ENCODE data around the gene SLC38A8.

The SLC38A8 gene

GRCh38 chr16:84068783-84069462 lies 26.3 kb upstream of the SLC38A8 start:
- no peak for DNase-seq (ENCODE audit: low read depth in 1 of 2, low spot score in 1 of 2)

- DNase-seq (ENCODE audit: low read depth in 1 of 2, low spot score in 1 of 2), result no peak
Measured at GRCh38 chr16:84068041-84068440, 25.4 kb upstream of the SLC38A8 start.

GRCh38 chr16:84067640-84068039 lies 25.0 kb upstream of the SLC38A8 start:
- DNase-seq (ENCODE audit: low read depth in 1 of 2, low spot score in 1 of 2), result no peak

DNA sequence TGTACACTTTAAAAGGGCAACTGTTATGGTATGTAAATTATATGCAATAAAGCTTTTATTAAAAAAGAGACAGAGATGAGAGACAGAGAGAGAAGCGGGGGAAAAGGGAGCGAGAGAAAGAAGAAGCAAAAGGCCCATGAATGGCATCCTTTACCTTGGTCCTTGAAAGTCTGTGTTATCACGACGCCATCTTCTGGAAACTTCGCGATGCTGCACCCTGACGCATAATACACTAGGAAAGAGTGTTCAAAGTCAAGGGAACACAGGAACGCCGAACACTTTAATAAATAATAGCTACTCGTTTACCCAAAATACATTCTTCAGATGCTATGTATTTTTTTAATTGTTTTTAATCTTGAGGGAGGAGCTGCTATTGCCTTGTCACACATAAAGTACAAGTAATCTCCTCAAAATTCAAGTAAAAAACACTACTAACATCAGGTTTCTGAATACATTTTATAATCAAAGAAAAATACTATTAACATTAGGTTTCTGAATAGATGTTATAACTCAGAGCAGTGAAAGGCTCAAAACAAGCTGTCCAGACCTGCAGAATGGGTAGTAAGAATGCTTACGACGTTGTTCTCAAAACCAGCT lies 23.0 kb upstream of the SLC38A8 start:
- DNase-seq (ENCODE audit: low read depth in 1 of 2, low spot score in 1 of 2), result no peak

- no peak for DNase-seq (ENCODE audit: low read depth in 1 of 2, low spot score in 1 of 2)
Measured at GRCh38 chr16:84063980-84064379, 21.4 kb upstream of the SLC38A8 start.

- DNase-seq (ENCODE audit: low read depth in 1 of 2, low spot score in 1 of 2), result peak; percentile 19 to 58
Measured at GRCh38 chr16:84062734-84063640, 20.4 kb upstream of the SLC38A8 start.

DNA sequence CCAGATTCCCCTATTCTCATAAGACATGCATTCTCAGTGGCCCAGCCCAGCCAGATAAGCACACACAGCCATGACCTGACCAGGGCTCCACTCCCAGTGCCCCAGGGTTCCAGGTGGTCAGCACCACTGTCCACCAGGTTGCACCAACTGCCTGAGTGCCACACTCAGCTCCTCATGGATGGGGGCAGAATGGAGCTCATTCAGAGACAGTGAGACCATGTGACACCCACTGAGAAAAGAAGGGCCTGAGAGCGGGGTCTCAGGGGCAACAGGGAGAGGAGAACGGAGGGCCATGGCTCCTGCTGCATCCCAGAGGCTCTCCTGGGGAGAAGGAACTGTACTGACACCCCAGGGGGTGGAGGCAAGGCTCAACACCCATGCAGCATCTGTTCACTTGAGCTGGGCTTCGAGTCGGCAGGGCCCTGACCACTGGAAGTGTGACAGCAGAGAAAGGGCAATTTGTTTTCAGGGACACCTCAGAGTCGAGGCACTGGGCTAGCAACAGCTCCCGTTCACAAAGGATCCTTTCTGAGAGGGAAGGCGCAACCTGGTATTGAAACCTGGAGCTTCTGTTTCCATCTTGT lies 18.7 kb upstream of the SLC38A8 start:
- DNase-seq (ENCODE audit: low read depth in 1 of 2, low spot score in 1 of 2), result no peak

GRCh38 chr16:84059946-84060901 lies 17.6 kb upstream of the SLC38A8 start:
- DNase-seq (ENCODE audit: low read depth in 1 of 2, low spot score in 1 of 2), result no peak

- DNase-seq (ENCODE audit: low read depth in 1 of 2, low spot score in 1 of 2), result no peak
Measured at GRCh38 chr16:84059111-84059510, 16.5 kb upstream of the SLC38A8 start.

- DNase-seq (ENCODE audit: low read depth in 1 of 2, low spot score in 1 of 2), result no peak
Measured at GRCh38 chr16:84058664-84059063, 16.1 kb upstream of the SLC38A8 start.

DNA sequence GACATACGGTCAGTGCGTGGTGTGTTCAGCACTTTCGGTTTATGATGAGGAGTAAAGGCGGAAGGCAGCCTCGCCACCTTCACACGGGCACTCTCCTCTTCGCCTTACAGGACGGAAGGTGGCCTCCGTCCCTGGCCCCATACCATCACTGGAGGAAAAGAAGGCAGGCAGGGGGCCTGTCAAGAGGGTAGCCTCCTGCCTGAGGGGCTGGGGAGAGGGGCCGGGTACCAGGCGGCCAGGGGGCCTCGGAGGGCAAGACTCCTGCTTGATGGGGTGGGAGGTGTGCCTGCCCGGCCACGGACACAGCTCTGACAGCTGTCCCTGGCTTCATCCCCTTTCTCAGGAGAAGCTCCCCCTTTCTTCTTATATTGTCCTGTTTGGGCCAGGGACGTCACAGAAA lies 15.6 kb upstream of the SLC38A8 start:
- DNase-seq (ENCODE audit: low read depth in 1 of 2, low spot score in 1 of 2), result no peak

DNA sequence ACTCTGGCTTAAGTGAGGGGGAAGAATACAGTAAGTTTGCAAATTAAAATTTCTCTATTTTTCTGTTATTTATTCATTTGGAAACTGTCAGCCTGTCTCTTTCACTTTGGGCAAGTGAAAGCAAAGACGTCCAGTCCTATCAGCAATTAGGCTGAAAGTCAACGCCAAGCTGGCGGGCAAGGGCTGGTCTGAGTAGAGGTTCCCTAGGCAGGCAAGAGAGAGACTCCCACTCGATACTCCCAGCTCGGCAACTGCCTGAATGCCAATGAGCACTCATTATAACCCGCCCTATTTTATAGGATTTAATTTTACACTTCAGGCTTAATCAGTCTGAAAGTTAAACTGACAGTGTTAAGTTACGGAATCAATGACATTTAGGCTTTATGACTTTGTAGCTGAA lies 14.3 kb upstream of the SLC38A8 start:
- no peak for DNase-seq (ENCODE audit: low read depth in 1 of 2, low spot score in 1 of 2)

DNA sequence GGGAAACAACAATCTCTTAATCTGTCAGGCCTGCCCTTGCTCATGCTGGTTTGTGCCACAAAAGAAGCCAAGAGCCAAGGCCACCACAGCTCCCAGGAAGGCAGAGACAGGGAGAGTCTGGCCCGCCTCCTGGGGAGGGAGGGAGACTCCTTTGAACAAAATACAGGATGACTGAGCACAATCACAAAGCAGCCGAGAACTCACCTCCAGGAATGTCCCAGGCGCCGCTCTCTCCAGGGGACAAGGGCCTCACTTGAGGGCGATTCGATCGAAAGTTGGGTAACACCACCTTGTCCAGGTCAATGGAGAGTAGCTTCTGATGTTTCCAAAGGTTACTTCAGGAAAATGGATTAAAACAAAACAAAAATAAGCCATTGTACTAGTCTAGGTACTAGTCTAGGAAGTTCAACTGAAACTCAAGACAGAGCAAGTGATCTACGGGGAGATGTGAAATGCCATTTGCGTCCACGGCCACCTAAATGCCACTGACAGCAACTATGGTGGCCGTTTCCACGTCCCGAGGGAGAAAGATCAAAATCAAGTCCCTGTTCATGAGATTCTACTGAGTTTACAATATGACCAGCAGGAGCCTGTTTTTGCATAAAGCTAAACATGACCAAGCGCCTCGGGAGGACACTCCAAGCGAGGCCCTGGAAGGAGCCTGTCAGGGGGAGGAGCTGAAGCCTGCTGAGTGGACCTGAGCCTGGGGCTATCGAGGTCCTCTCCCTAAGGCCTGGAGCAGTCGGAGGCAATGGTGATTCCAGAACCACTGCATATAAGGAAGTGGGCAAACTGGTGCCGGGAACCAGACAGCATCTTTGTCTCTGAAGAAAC lies 13.4 kb upstream of the SLC38A8 start:
- no peak for DNase-seq (ENCODE audit: low read depth in 1 of 2, low spot score in 1 of 2)

DNA sequence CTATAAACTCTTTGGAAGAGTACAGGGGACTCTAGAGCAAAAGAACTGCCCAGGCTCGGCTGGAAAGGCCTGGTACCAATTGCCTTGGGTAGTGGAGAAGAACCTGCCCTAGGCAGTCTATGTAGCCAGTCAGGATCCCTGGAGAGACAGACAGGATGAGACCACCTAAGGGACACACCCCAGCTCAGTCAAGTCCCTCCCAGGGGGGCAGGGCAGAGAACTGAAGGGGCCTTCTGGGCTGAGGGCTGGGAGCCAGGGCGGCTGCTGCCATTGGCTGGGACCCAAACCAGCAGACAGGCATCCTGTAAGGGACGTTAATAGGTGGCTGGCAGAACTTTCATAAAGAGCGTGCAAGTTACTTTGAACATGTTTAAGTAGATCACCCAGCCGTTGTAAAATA lies 12.8 kb upstream of the SLC38A8 start:
- DNase-seq (ENCODE audit: low read depth in 1 of 2, low spot score in 1 of 2), result no peak

DNA sequence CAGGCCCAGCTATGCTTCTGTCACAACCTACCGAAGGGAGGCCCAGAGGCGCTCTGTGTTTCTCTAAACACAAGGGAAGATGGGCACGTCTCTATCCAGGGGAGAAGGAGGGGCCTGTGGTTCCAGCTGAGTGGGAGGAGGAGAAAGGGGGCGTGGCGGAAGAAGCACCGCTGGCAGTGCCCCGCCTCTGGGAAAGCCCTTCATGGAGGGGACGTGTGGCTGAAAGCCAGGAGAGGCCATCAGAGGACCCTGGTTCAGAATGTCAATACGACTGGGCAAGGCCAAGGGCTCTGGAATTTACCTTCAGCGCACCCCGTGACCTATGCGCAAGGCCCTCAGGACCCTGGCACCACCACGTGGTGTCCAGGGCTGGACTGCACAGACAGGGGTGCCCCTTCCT lies 12.3 kb upstream of the SLC38A8 start:
- DNase-seq (ENCODE audit: low read depth in 1 of 2, low spot score in 1 of 2), result no peak

DNA sequence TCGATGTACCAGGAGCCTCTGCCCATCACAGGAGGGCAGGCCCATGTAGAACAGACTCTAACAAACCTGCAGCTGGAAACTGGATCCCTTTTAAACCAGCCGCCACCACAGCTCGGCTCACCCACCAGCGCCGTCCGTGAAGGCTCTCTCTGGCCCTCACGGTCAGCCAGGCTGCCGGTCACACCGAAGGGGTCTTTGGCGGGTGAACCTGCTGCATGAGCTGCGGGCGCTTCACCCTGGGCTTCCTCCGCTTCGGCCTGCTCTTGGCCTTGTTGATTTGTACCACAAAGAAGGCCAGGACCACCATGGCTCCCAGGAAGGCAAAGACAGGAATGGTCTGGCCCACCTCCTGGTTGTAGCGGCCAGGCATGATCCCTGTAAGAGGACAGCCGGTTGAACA lies 11.7 kb upstream of the SLC38A8 start:
- DNase-seq (ENCODE audit: low read depth in 1 of 2, low spot score in 1 of 2), result no peak

GRCh38 chr16:84053237-84053636 lies 10.6 kb upstream of the SLC38A8 start:
- no peak for DNase-seq (ENCODE audit: low read depth in 1 of 2, low spot score in 1 of 2)

DNA sequence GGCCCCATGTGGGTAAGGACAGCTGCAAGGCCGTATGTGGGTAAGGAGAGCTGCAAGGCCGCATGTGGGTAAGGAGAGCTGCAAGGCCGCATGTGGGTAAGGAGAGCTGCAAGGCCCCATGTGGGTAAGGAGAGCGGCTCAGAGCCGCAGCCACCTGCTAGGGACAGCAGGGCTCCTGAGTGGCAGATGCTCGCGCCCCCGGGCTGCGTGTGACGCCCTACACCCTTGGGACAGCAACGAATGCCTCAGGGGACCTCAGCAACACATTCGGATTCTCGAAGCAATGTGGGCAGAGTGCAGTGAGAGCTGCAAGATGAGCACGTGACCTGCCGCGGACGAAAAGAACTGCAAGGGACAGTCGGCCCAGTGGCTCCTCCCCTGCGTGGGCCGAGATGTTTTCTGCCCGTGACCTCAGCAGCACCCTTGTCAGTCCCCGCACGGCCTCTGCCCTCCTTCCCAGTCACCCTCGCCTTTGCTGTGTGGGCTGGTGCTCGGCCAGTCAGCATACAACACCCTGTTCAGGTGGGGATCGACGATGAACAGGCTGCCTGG lies 9.6 kb upstream of the SLC38A8 start:
- no peak for DNase-seq (ENCODE audit: low read depth in 1 of 2, low spot score in 1 of 2)

DNA sequence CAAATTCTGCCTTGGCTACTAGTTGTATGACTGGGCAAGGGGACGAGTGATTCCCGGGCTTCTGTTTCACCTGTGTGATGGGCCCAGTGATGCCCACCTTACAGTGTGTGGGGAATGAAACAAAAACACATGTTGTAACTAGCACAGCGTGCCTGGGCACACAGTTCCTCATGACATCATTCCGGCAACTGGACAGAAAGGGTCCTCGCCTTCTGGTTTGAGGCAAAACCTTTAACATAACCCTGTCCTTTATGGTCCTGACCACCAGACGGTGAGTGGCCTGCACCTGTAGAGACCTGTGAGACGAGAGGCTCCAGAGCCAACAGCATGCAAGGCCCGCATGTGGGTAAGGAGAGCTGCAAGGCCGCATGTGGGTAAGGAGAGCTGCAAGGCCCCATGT lies 7.7 kb upstream of the SLC38A8 start:
- no peak for DNase-seq (ENCODE audit: low read depth in 1 of 2, low spot score in 1 of 2)

Data from stimulated activated CD4-positive, alpha-beta T cell treated with anti-CD3 and anti-CD28 coated beads, Interleukin-15, amount 100 ng/mL, for 1 hour (primary cell).